ENCODE results near the gene OR13C5.

GRCh38 chr9:104572612-104573011, 26.6 kb downstream of the OR13C5 start:
- TF ChIP-seq, protein P1, sequence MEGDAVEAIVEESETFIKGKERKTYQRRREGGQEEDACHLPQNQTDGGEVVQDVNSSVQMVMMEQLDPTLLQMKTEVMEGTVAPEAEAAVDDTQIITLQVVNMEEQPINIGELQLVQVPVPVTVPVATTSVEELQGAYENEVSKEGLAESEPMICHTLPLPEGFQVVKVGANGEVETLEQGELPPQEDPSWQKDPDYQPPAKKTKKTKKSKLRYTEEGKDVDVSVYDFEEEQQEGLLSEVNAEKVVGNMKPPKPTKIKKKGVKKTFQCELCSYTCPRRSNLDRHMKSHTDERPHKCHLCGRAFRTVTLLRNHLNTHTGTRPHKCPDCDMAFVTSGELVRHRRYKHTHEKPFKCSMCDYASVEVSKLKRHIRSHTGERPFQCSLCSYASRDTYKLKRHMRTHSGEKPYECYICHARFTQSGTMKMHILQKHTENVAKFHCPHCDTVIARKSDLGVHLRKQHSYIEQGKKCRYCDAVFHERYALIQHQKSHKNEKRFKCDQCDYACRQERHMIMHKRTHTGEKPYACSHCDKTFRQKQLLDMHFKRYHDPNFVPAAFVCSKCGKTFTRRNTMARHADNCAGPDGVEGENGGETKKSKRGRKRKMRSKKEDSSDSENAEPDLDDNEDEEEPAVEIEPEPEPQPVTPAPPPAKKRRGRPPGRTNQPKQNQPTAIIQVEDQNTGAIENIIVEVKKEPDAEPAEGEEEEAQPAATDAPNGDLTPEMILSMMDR (IDR thresholded peaks at IDR 0.05), result no peak
- no peak for TF ChIP-seq POLR2A (IDR thresholded peaks at IDR 0.05)
